ENCODE results near the gene WDR77.

Gene WDR77

DNA sequence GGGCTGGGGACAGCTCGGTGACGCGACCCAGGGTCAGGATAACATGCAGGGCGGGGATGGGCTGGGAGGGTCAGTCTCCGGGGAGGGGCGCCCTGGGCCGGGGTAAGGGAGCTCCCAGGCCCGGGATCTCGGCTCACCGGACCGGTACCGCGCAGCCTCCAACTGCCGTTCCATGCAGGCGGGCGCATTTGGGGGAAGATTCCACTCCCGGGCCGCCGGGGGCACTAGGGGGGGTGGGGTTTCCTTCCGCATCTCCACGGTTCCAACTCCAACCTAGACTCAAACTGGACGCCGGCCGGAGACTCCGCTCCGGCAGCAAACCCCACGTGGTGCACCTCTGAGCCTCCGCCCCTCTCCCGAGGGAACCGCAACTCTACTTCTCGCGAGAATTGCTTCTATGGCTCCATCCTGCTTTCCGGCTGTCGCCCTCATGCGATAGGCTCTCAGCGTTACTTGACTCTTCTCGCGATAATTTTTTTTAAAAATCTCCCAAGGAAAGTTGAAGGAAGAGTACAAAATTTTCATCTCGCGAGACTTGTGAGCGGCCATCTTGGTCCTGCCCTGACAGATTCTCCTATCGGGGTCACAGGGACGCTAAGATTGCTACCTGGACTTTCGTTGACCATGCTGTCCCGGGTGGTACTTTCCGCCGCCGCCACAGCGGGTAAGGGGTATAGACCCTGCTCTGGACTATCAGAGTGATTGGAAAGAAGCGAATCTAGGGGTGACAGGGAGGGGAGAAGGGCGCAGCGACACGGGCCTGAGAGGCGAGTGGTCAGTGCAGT is at the start of gene WDR77, which contains the start of gene ATP5PB:
TSS of gene WDR77 (minus strand) at position 339 of the 785 bp plus-strand sequence. CDS start at position 252, 87 bp downstream.
TSS of gene ATP5PB (plus strand) at position 547 of the 785 bp plus-strand sequence. CDS start at position 625, 78 bp downstream.
- peak; percentile 94 for DNase-seq

DNA sequence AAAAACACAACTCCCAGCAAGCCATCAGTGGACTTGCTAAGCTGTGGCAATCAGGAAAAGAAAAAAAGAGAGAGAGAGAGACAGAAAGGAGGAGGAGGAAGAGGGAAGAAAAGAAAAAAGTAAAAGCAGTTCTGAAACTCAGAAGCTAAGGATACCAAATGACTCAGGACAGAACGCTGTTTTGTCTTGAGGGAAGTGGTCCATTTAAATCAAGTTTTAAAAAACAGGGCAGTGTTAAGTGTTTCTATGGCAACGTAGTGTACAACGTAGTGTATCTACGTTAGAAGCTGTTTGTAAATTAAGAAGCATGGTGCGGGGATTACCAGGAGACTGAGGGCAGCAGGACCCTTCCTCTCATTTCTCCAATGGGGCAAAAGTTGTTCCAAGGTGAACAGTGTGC is 48.5 kb upstream of the WDR77 start:
- no peak for DNase-seq

DNA sequence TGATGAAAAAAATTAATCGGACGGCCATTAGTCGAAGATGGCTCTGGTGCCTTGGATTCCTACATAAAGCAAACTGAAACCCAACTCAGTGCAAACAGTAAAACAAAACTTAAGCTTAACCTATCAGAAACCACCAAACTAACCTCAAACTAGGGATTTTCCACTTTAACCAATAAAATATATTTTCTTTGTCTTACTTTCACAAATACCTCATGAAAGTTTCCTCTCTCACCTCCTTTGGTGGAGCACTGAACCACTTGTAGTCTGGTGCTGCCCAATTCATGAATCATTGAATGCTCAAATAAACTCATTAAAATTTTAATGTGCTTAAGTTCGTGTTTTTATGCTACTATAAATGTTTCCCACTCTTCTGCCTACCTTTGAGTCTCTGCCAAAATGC is 47.3 kb upstream of the WDR77 start:
- DNase-seq: no peak

DNA sequence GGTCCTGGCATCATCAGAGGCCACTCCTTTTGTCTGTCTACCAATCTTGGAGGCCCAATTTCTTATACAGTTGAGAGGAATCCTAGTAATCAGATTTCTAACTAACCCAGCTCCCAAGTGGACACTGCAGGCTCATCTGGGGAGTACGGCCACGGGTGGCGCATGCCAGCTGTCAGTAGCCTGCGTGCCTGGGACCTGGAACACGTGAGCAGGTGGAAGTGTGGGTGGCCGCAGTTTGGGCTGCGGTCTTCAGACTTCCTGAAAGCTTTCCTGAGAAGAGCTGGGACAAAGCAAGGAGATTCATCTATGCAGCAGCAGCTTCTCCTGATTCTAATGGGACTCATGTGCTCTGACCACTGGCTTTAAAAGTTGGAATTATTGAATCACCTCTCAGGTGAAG is 42.0 kb upstream of the WDR77 start:
- no peak for DNase-seq

DNA sequence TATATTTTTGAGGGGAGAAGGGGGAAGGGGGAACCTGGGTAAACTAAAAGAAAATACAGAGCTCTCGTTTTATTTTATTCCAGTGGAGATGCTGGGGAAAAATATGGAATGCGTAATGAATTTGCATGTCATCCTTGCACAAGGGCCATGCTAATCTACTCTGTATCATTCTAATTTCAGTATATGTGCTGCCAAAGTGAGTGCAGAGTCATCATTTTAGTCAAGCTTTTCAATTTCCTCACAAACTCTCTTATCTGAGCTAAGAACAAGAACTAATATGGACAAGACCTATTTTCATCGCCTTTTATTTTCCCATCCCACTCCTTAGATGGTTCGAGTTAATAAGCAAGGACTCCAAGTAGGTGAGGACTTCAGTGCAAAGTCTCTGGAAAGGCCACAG is 41.2 kb upstream of the WDR77 start:
- DNase-seq: no peak

DNA sequence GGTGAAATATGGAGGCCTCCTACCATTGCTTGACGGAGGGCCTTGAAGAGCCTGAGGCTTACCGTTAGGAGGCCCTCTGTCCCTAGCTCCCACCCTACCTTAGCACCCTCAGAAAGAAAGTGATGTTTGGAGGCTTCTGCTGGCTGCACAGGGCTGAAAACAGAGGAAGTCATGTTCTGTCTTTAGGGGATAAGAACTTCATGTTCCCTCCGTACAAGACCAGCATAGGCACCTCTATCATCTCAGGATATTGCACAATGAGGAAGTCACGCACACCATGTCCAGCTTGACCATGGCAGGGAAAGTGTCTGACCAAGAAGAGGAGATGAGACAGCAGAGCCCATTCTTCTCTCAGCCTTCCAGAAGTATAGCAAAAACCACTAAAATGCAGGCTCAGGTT is 40.5 kb upstream of the WDR77 start:
- DNase-seq: no peak

DNA sequence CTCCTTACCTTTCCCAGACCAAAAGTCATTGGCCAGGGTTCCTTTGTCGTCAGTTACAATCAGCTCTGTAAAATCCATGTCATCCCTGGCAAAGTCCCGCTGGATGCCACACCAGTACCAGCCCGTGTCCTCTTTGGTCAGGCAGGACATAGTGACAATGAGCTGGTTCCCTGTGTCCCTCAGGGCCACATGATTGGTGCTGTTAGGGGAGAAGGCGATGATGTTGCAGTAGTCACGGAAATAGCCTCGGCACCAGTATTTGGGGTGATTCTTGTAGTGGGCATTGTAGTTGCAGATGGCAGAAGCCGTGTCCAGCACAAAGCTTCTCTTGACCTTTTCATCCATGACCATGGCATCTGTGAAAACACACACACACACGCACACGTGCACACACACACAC is 39.6 kb upstream of the WDR77 start:
- DNase-seq: no peak

DNA sequence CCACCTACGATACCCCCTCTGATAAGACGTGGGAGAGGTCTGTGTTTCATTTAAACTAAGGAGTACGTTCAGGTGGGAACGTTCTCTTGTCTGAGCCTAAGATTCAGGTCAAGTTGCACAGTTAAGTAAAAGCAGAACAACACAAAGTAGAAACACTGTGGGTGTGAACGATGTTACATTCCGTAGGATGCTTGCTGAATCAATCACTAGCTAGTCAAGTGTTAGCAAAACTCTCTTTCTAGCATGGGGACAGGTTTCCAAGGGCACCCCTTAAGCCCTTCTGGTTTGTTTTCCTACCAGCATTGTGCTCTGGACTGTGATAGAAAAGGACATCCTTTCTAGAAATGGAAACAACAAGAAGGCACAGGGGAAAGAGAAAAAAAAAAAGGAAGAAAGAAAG is 38.1 kb upstream of the WDR77 start:
- DNase-seq: no peak

DNA sequence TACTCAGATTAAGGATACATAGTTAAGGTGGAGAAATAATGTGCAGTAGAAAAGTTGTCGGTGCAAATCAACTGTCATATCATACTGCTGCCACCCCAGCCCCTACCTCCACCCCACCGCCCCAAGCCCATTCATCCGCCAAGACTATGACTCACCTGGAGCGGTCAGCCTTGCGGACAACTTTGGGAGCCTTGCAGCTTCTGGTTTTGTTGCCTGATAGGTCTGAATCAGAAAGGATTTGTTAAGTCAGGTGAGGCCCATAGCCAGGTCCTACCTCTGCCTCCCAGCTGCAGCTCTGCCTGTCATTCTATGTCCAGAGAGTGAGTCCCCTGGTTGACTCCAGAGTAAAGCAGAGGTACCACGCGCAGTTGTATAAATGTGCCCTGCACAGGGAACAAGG is 37.4 kb upstream of the WDR77 start:
- DNase-seq: no peak

DNA sequence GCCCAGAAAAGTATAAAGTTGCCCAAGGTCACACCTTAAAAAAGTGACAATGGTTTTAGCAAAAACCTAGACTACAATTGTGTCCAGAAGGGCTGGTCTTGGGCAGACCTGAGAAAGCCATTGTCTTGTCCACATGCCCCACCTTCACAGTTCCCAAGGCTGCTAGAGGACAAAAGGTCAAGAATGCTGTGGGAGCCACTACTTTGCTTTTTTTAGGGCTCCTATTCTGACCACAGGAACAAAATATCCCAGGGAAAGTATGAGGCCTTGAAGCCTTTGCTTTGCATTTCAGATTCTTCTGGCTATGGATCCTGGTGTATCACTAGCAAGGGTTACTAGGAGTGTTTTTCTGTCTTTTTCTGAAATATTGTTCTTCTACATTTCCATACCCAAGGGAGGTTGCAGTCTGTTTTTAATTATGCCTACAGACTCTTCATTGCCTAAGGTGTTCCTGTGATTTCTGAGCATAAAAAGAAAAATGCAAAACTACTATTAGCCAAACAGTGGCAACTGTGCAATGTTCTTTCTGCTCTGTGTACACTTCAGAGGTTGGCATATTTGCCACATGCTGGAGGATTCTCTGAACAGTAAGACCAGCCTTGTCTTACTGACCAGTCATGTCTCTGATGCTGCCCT is 35.5 kb upstream of the WDR77 start:
- no peak for DNase-seq

DNA sequence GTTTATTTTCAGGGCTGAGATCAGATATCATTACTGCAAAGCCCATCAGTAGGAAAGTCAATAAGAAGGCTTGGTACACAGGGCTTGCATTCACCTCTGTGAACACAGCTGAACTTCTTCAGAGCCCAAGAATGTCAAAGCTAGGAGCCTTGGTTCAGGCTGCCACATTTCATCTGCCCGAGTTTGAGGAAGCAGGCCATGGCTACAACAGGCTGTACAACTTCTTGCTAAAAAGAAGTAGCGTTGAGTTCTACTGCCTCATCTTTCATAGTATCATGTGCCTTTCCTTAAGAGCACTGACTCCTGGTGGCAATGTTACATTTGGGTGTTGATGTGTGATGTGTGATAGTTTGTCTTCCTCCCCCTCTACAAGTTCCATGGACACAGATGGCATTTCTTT is 34.8 kb upstream of the WDR77 start:
- DNase-seq: no peak

DNA sequence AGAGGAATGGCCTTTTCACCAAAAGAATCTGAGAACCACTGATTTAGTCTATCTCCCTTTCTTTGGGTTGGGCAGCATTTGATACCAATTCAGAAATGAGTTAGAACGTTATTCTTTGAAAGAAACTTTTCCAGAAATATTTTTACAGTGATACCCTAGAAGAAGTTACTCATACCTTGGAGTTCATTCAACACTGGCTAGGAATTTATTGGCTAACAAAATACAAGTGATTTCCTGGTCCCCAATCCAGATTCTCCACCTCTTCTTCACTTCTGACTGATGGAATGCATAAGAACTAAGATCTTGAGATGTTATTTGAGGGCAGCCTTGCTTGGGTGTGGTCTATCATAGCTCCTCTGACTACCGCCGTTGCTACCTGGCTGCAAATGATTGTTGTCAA is 34.1 kb upstream of the WDR77 start:
- no peak for DNase-seq

DNA sequence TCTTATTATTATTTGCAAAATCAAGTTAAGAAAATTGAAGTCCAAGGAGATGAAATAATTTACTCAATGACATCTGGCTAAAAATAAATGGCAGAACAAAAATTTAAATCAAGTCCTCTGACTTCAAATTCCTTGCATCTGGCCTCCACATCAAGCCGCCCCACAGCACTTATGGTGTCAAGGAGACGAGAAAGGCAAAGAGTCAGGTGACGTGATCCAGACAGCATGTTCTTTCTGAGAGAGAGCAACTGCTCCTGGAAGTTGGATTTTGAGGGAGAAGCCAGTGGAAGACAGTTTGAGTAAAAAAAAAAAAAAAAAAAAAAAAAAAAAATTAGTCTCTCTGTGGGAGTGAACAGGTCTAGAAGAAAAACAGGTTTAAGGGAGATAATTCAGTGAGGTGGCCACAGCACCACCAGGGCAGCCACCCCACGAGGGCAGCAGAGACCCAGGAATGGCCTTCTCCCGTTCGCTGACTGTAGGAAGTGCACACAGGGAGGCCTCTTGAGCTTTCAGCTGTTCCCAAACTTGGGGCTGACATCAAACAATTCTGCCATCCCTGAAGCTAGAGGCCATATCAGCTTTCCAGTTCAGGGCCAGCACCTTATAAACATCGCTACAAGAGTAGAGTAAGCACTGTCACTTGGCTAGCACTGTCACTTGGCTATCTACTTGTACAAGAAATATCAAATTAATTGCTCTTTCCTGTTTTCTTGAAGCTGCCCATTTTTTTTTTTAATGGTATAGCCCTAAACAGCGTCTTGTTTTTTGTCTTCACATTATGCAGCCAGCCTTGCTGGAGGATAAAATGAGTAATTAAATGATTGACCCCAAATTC is 32.5 kb upstream of the WDR77 start:
- DNase-seq: no peak

DNA sequence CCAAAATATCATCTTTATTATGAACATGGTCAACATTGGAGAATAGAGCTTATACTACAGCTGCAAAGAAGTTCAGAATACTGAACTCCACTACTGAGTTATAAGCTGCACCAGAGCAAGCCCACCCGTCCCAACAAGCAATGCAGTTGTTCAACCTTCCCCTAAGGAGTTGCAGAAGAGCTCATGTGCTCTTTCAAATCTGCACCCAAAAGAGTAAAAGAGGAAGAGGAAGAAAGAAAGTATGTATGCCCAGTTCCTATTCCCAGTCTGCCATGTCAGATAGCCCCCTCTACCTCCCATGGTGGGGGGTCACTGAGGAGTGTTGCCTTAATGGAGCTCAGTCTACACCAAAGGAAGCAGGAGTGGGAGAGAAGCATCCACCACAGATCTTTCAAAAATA is 31.6 kb upstream of the WDR77 start:
- no peak for DNase-seq

DNA sequence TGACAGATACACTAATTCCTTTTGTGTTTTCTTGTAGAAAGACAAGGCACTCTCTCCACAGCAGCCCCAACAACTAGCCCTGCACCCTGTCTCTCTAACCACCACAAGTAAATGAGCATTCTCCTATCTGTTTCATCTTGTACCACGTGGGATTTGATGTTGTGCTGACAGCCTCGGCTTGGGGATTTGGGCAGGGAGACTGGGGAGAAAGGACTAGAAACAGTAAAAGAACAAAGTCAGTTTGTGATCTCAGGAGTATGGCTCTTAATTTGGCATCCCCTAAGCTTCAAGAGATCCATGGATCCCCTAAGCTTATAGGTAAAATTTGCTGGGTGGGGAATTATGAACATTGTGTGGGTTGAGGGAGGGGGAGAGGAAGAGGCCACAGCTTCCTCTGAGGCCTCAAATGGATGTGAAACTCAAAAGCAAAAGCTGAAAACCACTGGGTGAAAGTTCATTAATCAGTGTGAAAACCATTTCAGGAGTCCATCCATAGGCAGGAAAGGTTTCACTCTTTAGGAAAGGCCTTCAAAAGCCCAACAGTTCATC is 27.8 kb upstream of the WDR77 start:
- DNase-seq: no peak

DNA sequence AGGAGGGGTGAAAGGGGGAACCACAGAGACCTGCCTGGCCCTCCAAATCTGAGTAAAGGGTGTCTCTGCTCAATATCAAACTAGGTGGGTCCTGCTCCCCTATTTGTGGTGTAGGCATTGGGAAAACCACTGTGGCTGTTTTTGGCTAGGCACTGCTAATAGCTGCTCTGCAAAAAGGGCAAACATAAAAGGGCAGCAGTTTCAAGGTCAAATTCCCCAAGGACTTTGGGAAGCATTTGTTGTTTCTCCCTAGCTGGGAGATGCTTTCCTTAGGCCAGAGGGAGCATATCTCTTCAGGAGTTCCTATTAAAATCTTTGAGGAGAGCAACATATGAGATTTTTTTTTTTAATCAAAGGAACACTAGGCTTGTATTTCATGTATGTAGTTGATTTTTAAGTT is 27.2 kb upstream of the WDR77 start:
- no peak for DNase-seq

DNA sequence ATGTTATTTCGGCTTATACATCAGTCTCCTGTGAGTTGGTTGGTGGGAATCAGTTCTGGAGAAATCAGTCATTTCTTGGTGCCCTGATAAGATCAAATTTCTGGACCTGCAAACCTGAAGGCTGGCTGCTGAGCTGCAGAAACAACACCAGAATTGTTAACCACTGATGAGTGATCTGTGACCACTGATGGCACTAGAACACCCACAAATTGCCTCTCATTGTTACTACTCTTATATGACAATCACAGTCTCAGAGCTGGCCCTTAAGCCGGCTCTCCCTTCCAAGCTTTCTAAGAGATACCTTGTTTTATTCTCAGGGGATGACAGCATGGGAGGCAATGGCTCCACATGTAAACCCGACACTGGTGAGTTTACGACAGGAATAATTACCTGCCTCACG is 26.6 kb upstream of the WDR77 start:
- no peak for DNase-seq

DNA sequence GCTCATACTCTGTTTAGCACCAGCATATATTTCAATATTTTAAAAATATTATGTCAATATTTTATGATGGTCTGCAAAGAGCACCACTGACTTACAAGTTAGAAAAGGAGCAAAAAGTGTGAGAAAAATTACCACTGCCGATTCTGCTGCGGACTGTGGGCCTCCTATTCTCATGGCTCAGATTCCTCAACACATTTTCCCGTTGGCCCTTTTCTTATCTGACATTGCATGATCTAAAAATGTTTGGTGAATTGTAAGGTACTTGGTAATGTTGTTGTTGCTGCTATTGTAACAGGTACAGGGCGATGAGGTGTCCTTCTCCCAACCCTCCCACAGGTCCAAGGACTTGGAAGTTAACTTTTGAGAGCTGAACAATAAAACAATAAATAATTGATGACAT is 25.5 kb upstream of the WDR77 start:
- DNase-seq: no peak

DNA sequence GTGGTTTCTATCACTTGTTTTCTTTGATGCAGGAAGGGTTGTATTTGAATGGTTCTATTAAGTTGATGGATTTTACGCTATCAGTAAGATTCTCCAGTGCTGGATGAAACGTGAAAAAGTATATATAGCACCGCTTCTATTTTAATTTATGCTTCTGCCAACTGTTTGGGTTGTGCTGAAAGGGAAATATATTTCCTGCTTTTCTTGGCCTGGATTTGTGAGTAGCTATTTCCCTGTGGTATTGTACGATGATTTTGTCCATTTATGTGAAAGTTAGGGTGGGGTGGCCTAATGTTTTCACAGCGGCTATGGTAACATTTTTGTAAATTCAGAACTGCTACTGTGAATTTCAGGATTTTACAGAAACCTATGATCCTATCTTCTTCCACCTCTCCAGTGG is 25.1 kb upstream of the WDR77 start:
- DNase-seq: no peak

DNA sequence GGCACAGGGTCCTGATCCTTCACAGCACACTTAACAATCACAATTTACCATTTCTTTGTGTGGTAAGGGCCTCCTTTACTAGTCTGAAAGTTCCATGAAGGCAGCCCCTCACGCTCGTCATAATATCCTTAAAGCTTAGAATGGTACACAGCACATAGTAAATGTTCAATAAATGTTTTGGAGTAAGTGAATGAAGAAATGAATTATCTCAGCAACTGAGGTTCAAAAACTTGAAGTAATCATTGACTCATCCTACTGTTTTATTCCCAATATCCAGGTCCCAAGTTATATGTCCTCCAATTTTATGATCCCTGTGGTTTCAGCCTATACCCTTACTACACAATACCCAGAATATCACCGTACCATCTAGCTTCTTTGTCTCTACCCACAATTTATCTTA is 22.5 kb upstream of the WDR77 start:
- DNase-seq: no peak

DNA sequence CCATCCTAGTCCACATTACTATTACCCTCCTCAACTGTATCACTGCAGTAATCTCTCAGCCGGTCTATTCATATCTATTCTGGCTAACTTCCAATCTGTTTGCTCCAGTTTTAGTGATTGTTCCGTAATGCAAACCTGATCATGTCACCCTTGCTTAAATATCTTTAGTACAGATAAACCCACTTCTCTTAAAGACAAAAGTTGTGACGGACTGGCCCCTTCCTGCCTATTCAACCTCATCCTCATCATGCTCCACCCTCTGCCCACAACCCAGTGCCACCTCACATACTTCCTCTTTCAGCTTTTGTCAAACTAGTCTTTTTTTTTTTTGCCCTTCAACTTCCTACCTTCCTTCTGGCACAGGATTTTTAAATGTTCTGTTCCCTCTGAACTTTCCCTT is 22.0 kb upstream of the WDR77 start:
- DNase-seq: no peak

DNA sequence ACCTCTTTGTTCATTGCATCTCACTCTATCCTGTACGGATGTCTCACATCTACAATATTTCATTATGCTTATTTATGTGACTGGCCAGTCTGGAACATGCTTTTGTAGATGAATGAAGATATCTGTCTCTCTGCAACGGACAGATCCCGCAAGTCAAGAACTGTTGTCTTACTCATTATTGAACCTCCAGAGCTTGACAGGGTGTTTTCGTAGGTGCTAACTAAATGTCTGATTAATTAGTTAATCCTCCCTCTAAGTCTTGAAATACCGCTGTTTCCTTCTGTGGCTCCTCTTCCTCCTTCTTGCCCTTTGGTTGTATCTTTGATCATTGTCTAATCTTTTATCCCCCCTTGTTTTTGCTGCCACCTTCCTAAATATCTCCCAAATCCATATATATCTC is 21.5 kb upstream of the WDR77 start:
- DNase-seq: no peak

DNA sequence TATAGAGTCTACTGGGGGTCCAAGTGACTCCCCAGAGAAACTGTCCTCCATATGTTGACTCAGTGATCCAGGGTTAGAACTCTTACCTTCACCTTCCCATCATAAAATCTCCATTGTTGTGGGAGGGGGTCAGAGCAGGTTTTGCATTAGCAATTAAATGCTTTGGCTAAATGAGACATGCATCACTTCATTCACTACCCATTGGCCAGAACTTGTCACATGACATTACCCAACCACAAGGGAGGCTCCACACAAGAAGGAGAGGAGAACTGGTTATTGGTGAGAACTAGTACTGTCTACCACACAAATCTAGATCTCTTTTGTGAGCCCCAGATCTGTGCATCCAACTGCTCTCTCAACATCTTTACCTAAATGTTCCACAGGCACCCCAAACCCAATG is 20.5 kb upstream of the WDR77 start:
- no peak for DNase-seq

DNA sequence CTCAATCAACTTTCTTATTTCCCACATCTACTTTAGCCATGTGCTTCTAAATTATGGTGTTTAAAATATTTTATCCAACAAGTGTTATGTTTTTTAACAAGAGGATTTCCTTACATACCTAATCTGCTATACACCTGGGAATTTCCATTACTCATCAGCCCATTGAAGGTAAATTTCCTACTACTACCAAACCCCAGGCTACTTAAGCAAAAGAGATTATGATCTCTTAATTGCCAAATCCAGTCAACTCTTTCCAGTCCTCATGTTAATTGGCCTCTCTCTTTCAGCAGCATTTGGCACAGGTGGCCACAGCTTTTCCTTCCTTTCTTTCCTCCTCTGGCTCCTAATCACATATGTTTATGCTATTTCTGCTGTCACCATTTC is 19.7 kb upstream of the WDR77 start:
- no peak for DNase-seq

Data from T1000 (cell line).